HG03432 (cell line): ENCODE results near the gene MICB.
A peak's percentile ranks its signal among the peaks of the same experiment; 100 is the strongest.

Experiments used
- ATAC-seq: cut with Tn5 transposase; IDR thresholded peaks from one replicate; pipeline ENCODE4 v1.9.1; 2021; ENCODE audit warnings: mild to moderate bottlenecking, moderate library complexity; ENCODE audit not compliant: unreplicated experiment

MICB gene

GRCh38 chr6:31559606-31559957, 61.6 kb downstream of the MICB start:
- ATAC-seq: no peak

DNA sequence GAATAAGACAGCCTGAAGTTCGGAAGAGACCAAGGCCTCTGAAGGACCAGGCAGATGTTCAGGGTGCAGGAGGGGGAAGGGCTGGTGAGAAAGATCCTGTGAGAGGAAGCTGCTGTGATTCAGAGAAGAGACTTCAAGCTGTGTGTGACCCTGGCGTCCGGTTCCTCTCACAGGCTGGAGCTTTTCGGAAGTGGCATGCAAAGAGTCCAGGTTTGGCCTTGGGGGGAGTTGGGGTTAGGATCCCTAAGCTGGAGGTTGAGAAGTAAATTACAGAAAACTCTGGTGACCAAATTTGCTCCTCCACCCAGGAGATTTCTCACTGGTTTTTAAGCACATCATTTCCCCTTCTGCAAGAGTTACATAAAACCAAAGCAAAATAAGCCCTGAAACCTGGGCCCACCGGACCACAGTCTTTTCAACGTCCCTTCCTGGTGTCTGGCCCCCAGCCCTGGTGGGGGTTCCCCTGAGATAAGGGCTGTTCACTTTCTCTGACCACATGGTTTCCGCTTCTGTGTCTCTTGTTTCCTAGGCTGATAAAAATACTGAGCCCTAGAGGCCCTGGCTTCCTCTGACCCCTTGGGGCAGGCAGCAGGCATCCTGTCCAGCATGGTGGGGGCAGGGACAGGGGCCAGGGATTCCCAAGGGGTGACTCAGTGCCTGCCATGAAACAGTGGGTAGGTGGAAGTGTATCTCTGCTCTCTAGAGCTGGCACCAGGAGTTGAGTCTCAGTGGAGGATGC, 62.2 kb downstream of the MICB start:
- peak; percentile 68 for ATAC-seq

GRCh38 chr6:31560697-31561058, 62.7 kb downstream of the MICB start:
- no peak for ATAC-seq
